HL-60 (cell line): ENCODE data around the gene ARSG.

Experiments used
- DNase-seq, 2 experiments: peaks; one replicate each; pipeline ENCODE4 v3.0.0-alpha.2; 2010 to 2020; ENCODE audit warnings: low read depth in 1 of 2, low spot score in 1 of 2
- H3K27ac ChIP-seq: fragments of 250-450 bp; sonication (Bioruptor Pico); replicated peaks from 2 replicates; pipeline ENCODE4 v1.5.1; 2020; ENCODE audit warnings: mild to moderate bottlenecking, moderate library complexity
- H3K27me3 ChIP-seq: fragments of 250-450 bp; sonication (Bioruptor Pico); 2 replicates; pipeline ENCODE4 v1.5.1; 2021; ENCODE audit warnings: mild to moderate bottlenecking, moderate library complexity; ENCODE audit not compliant: insufficient read depth, poor library complexity, severe bottlenecking
- H3K4me3 ChIP-seq: replicated peaks from 2 replicates; pipeline ENCODE4 v1.5.1; 2011; ENCODE audit warnings: mild to moderate bottlenecking, control low read depth, low read length; ENCODE audit not compliant: insufficient read depth
- CTCF ChIP-seq: IDR thresholded peaks from one replicate; pipeline ENCODE4 v1.5.1; 2011; ENCODE audit warnings: low read length, control low read depth, inconsistent platforms; ENCODE audit not compliant: insufficient read depth
- GABPA ChIP-seq: IDR thresholded peaks from 2 replicates; pipeline ENCODE4 v1.6.1; 2012; ENCODE audit warnings: low read depth
- POLR2AphosphoS5 ChIP-seq: IDR thresholded peaks from 2 replicates; pipeline ENCODE4 v1.6.1; 2012; ENCODE audit warnings: low read depth
- SPI1 ChIP-seq: IDR thresholded peaks from 2 replicates; pipeline ENCODE4 v1.6.1; 2012; ENCODE audit warnings: low read depth, mild to moderate bottlenecking, borderline replicate concordance
- TF ChIP-seq, protein P1 (sequence below): IDR thresholded peaks from 2 replicates; pipeline ENCODE4 v1.6.1; 2012; ENCODE audit warnings: low read depth; ENCODE audit not compliant: insufficient replicate concordance

ARSG gene

GRCh38 chr17:68387435-68388218 is 96.3 kb downstream of the ARSG start:
- Histone ChIP-seq H3K27ac (no peak overlapping the region), H3K4me3 (no peak overlapping the region), H3K27me3 (no peaks in the 10 kb centered on the region)
- TF ChIP-seq GABPA = no peak
- no peak for TF ChIP-seq CTCF
- no peak for TF ChIP-seq POLR2AphosphoS5
- TF ChIP-seq SPI1 = no peak
- TF ChIP-seq, protein P1, sequence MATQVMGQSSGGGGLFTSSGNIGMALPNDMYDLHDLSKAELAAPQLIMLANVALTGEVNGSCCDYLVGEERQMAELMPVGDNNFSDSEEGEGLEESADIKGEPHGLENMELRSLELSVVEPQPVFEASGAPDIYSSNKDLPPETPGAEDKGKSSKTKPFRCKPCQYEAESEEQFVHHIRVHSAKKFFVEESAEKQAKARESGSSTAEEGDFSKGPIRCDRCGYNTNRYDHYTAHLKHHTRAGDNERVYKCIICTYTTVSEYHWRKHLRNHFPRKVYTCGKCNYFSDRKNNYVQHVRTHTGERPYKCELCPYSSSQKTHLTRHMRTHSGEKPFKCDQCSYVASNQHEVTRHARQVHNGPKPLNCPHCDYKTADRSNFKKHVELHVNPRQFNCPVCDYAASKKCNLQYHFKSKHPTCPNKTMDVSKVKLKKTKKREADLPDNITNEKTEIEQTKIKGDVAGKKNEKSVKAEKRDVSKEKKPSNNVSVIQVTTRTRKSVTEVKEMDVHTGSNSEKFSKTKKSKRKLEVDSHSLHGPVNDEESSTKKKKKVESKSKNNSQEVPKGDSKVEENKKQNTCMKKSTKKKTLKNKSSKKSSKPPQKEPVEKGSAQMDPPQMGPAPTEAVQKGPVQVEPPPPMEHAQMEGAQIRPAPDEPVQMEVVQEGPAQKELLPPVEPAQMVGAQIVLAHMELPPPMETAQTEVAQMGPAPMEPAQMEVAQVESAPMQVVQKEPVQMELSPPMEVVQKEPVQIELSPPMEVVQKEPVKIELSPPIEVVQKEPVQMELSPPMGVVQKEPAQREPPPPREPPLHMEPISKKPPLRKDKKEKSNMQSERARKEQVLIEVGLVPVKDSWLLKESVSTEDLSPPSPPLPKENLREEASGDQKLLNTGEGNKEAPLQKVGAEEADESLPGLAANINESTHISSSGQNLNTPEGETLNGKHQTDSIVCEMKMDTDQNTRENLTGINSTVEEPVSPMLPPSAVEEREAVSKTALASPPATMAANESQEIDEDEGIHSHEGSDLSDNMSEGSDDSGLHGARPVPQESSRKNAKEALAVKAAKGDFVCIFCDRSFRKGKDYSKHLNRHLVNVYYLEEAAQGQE = no peak
- DNase-seq = no peak

GRCh38 chr17:68389041-68389440 is 97.7 kb downstream of the ARSG start:
- H3K27ac ChIP-seq = no peak overlapping the region
- no peaks in the 10 kb centered on the region for H3K27me3 ChIP-seq
- no peak overlapping the region for H3K4me3 ChIP-seq
- no peak for DNase-seq
- TF ChIP-seq SPI1 (no peak), GABPA (no peak), CTCF (no peak), POLR2AphosphoS5 (no peak)
- TF ChIP-seq, protein P1 = no peak

DNA sequence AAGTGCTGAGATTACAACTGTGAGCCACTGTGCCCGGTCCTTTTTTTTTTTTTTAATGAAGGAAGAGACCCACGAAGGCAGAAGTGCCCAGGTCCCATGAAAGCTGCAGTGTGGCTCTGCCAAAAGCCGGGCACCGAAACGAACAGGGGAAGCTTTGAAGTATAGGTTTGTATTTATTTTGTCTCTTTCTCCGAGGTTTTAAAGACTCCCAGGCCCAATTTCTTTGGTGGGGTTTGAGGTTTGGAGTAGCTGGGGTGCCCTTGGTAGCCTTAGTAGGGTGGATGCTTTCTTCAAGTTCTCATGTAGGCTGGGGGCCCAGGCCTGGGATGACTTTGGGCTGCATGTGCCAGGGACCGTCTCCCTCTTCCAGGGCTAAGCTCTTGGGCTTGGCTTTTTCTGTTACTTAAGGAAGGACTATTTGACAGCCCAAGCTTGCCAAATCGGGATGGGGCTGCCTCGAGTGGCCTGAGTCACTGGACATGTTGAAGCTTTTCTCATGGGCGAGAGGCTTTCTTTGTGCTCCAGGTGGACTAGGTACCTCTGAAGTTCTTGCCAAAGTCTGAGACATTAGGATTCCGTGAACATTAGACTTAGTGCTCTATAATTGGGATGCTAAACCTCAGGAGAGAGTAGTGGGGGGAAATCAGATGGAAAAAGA is 99.7 kb downstream of the ARSG start:
- no peak overlapping the region for H3K27ac ChIP-seq
- no peak for DNase-seq
- TF ChIP-seq SPI1 (no peak), POLR2AphosphoS5 (no peak), GABPA (no peak), CTCF (no peak)
- TF ChIP-seq, protein P1 = no peak
- no peak overlapping the region for H3K4me3 ChIP-seq
- no peaks in the 10 kb centered on the region for H3K27me3 ChIP-seq
